Measurements from ENCODE around the gene LAMC3.

Gene LAMC3

DNA sequence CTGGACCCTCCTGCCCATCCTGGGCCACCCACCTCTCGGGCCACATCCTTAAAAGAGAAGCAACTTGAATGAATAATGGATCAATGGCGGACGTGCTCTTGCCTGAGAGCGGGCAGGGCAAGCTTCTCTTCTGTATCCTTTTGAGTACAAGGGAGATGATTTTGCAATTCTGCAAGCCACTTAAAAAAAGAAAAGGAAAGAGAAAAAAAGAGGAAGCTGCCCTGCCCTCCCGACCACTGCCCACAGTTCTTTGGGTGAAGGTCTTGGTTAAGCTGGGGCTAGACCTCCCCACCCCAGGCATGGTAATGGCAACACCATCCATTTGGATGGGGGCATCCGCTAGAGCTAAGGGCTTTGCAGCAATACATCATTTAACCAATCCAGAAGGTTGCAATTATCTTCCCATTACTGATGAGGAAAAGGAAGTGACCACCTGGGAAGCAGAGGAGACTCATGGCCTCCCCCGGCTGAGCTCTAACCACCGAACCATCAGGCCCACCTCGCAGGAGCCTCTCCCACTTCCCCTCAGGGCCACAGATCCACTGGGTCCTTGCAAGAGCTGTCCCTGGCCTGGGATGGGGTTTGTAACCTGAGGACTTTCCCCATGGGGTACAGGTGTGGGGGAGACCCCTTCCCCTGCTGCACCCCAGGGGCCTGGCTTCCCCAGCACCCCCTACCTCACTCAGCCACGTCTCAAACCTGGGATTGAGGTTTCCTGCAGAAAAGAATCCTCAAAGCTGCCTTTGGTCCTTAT is 27.8 kb upstream of the LAMC3 start:
- H3K27ac ChIP-seq (ENCODE audit: low read depth, low read length) = no peak overlapping the region
- H3K4me3 ChIP-seq (ENCODE audit: low read depth in 1 of 2, low read length in 2 of 2) = no peak overlapping the region
- no peaks in the 10 kb centered on the region for H3K27me3 ChIP-seq (ENCODE audit: control insufficient read depth in 1 of 2, insufficient read depth in 2 of 2, low read length in 2 of 2)
- no peaks in the 10 kb centered on the region for H3K36me3 ChIP-seq (ENCODE audit: insufficient read depth, low read length)
- H3K9ac ChIP-seq (ENCODE audit: low read length) = no peak overlapping the region
- no peaks in the 10 kb centered on the region for H3K9me3 ChIP-seq (ENCODE audit: low read length)
- no peaks in the 10 kb centered on the region for H3K4me1 ChIP-seq (ENCODE audit: insufficient read depth, low read length)

DNA sequence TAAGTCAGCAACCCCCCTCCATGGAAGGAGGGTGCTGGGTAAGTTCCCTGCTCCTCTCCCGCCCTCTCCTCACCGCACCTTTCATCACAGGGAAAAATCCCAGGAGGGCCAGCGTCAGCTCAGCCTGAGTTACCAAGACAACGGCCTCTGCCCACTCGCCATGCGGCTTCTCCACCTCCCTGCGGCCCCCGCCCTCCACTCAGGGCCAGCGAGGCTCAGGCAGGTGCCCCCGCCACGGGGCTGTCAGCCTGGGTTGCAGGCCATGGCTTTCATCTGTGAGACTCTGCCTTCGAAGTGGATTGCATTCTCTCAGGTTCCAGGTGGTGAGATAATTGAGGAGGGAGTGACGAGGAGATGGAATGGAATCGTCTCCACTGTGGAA is 27.2 kb upstream of the LAMC3 start:
- Histone ChIP-seq H3K9me3 (ENCODE audit: low read length) (no peaks in the 10 kb centered on the region), H3K4me3 (ENCODE audit: low read depth in 1 of 2, low read length in 2 of 2) (no peak overlapping the region), H3K27me3 (ENCODE audit: control insufficient read depth in 1 of 2, insufficient read depth in 2 of 2, low read length in 2 of 2) (no peaks in the 10 kb centered on the region), H3K4me1 (ENCODE audit: insufficient read depth, low read length) (no peaks in the 10 kb centered on the region), H3K9ac (ENCODE audit: low read length) (no peak overlapping the region), H3K36me3 (ENCODE audit: insufficient read depth, low read length) (no peaks in the 10 kb centered on the region), H3K27ac (ENCODE audit: low read depth, low read length) (no peak overlapping the region)

DNA sequence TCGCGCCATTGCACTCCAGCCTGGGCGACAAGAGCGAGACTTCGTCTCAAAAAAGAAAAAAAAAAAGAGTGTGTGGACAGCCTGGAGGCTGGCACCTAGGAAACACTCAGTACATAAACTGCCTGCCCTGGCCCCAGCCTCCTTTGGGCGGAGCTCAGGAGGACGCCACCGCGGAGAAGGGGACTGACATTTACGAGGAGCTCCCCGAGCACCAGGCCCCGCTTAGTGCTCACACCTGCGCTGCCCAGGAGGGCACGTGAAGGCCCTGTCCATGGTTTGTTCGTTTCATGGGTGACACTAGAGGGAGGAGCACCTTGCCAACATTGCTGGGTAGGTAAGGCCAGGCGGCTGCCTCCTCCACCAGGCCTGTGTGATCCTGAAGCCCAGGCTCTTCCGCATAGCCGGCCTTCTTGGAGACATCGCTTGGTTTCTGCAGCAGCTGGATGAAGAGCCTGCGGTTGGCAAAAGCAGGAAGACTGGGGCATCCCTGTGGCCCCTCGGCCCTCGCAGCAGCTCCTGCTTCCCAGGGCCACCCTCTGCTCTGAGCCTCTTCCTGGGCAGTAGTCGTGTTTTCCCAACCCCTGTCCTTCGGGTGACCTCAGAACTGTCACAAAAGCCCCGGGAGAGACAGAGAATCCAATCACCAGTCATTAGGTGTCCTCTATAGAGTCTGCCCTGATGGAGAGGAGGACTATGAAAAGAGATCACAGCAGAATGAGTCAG is 26.2 kb upstream of the LAMC3 start:
- H3K9ac ChIP-seq (ENCODE audit: low read length) = no peak overlapping the region
- H3K27me3 ChIP-seq (ENCODE audit: control insufficient read depth in 1 of 2, insufficient read depth in 2 of 2, low read length in 2 of 2) = peaks cover 0 to 2% of the 10 kb centered on the region in 2 donors
- no peaks in the 10 kb centered on the region for H3K36me3 ChIP-seq (ENCODE audit: insufficient read depth, low read length)
- no peaks in the 10 kb centered on the region for H3K9me3 ChIP-seq (ENCODE audit: low read length)
- no peak overlapping the region for H3K27ac ChIP-seq (ENCODE audit: low read depth, low read length)
- H3K4me1 ChIP-seq (ENCODE audit: insufficient read depth, low read length) = no peaks in the 10 kb centered on the region
- no peak overlapping the region for H3K4me3 ChIP-seq (ENCODE audit: low read depth in 1 of 2, low read length in 2 of 2)

DNA sequence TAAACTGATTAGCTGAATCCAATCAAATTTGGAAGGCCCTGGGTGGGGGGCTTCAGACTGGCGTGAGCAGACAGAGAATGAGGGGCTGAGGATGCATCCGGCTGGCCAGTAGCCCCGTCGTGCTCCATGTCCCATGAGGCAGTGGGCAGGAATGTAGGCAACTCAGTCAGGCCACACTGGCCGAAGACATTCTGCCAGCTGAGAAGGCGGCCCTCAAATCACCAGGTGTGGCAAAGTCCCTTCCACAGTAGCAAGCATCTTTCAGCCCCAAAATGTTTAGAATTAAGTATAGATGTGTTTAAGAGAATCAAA is 25.7 kb upstream of the LAMC3 start:
- H3K27me3 ChIP-seq (ENCODE audit: control insufficient read depth in 1 of 2, insufficient read depth in 2 of 2, low read length in 2 of 2) = peaks cover 0 to 4% of the 10 kb centered on the region in 2 donors

DNA sequence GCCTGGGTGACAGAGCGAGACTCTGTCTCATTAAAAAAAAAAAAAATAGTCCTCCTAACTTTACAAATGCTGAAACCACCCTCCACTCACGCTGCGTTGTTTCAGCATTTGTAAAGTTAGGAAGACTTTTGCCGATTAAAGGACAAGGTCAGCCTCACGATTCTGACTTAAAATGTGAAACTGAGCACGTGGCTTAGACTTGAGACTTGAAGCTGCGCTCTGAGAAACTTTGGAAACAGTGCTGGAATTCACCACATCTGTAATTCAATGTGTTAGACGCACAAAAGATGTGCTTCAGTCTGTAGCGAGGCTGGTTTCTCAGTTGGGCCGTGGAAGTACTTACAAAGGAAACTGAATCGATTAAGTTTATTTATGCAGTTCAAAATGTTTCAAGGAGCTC is 25.0 kb upstream of the LAMC3 start:
- Histone ChIP-seq H3K9me3 (ENCODE audit: low read length) (no peaks in the 10 kb centered on the region), H3K36me3 (ENCODE audit: insufficient read depth, low read length) (no peaks in the 10 kb centered on the region), H3K4me1 (ENCODE audit: insufficient read depth, low read length) (no peaks in the 10 kb centered on the region), H3K4me3 (ENCODE audit: low read depth in 1 of 2, low read length in 2 of 2) (no peak overlapping the region), H3K27me3 (ENCODE audit: control insufficient read depth in 1 of 2, insufficient read depth in 2 of 2, low read length in 2 of 2) (peaks cover 0 to 7% of the 10 kb centered on the region in 2 donors), H3K27ac (ENCODE audit: low read depth, low read length) (no peak overlapping the region), H3K9ac (ENCODE audit: low read length) (no peak overlapping the region)

More for the DNA sequence above, 25.7 kb upstream of the LAMC3 start:
- Histone ChIP-seq H3K36me3 (ENCODE audit: insufficient read depth, low read length) (no peaks in the 10 kb centered on the region), H3K4me3 (ENCODE audit: low read depth in 1 of 2, low read length in 2 of 2) (no peak overlapping the region), H3K27ac (ENCODE audit: low read depth, low read length) (no peak overlapping the region), H3K9me3 (ENCODE audit: low read length) (no peaks in the 10 kb centered on the region), H3K4me1 (ENCODE audit: insufficient read depth, low read length) (no peaks in the 10 kb centered on the region), H3K9ac (ENCODE audit: low read length) (no peak overlapping the region)

DNA sequence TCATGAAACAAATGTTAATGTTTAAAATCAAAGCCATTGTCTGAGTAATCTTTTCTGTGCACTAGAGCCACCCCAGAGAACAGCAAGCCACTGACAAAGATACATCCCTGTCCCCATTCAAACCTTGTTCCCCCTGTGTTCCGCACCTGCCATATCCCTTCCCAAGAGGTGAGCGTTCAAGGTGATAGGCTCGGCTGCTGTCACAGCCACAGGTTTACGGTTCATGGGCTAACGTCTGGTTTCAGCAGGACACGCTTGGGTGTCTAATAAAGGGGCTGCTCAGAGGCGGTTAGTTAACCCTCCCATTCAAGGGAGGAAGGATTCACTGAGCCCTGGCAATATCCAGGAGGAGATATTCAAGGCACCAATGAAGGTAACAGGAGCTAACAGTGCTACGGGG is 24.5 kb upstream of the LAMC3 start:
- Histone ChIP-seq H3K4me3 (ENCODE audit: low read depth in 1 of 2, low read length in 2 of 2) (no peak overlapping the region), H3K27me3 (ENCODE audit: control insufficient read depth in 1 of 2, insufficient read depth in 2 of 2, low read length in 2 of 2) (peaks cover 0 to 8% of the 10 kb centered on the region in 2 donors), H3K4me1 (ENCODE audit: insufficient read depth, low read length) (no peaks in the 10 kb centered on the region), H3K9ac (ENCODE audit: low read length) (no peak overlapping the region), H3K9me3 (ENCODE audit: low read length) (no peaks in the 10 kb centered on the region), H3K27ac (ENCODE audit: low read depth, low read length) (no peak overlapping the region), H3K36me3 (ENCODE audit: insufficient read depth, low read length) (no peaks in the 10 kb centered on the region)

DNA sequence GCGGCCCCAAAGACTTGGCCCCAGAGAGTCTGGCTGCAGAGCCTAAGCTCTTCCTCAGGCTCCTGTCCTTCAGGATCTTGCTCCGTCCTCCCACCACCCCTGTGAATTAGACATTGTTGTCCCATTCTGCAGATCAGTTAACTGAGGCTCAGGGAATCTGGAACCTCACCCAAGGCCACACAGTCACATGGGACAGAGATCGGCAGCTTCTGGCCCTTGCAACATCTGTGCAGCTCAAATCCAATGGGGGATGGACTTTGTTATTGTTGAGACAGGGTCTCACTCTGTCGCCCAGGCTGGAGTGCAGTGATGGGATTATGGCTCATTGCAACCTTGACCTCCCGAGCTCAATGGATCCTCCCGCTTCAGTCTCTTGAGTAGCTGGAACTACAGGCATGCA is 23.9 kb upstream of the LAMC3 start:
- H3K9me3 ChIP-seq (ENCODE audit: low read length) = no peaks in the 10 kb centered on the region
- H3K27me3 ChIP-seq (ENCODE audit: control insufficient read depth in 1 of 2, insufficient read depth in 2 of 2, low read length in 2 of 2) = peaks cover 0 to 8% of the 10 kb centered on the region in 2 donors

DNA sequence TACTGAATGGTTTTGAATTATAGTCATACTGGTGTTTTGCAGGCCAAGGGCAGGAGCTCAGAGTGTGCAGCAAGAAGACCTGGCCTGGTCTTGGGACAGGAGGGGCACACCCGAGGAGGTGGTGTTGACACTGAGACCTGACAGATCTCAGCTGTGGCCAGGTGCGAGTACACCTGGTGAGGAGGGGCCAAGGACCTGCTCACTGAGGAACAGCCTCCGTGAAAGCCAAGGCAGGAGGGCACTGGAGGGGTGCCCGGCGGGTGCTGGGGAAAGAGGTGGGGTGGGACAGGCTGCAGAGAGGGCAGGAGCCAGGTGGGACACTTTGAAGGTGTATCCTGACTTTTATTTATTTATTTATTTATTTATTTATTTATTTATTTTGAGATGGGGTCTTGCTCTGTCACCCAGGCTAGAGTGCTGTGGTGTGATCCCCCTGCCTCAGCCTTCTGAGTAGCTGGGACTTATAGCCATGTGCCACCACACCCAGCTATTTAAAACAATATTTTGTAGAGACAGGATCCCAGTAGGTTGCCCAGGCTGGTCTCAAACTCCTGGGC is 23.3 kb upstream of the LAMC3 start:
- no peaks in the 10 kb centered on the region for H3K4me1 ChIP-seq (ENCODE audit: insufficient read depth, low read length)
- peaks cover 0 to 8% of the 10 kb centered on the region in 2 donors for H3K27me3 ChIP-seq (ENCODE audit: control insufficient read depth in 1 of 2, insufficient read depth in 2 of 2, low read length in 2 of 2)
- no peaks in the 10 kb centered on the region for H3K9me3 ChIP-seq (ENCODE audit: low read length)
- H3K27ac ChIP-seq (ENCODE audit: low read depth, low read length) = no peak overlapping the region
- no peak overlapping the region for H3K4me3 ChIP-seq (ENCODE audit: low read depth in 1 of 2, low read length in 2 of 2)
- no peaks in the 10 kb centered on the region for H3K36me3 ChIP-seq (ENCODE audit: insufficient read depth, low read length)
- no peak overlapping the region for H3K9ac ChIP-seq (ENCODE audit: low read length)

More for the DNA sequence above, 23.9 kb upstream of the LAMC3 start:
- Histone ChIP-seq H3K4me3 (ENCODE audit: low read depth in 1 of 2, low read length in 2 of 2) (no peak overlapping the region), H3K36me3 (ENCODE audit: insufficient read depth, low read length) (no peaks in the 10 kb centered on the region), H3K27ac (ENCODE audit: low read depth, low read length) (no peak overlapping the region), H3K4me1 (ENCODE audit: insufficient read depth, low read length) (no peaks in the 10 kb centered on the region), H3K9ac (ENCODE audit: low read length) (no peak overlapping the region)

DNA sequence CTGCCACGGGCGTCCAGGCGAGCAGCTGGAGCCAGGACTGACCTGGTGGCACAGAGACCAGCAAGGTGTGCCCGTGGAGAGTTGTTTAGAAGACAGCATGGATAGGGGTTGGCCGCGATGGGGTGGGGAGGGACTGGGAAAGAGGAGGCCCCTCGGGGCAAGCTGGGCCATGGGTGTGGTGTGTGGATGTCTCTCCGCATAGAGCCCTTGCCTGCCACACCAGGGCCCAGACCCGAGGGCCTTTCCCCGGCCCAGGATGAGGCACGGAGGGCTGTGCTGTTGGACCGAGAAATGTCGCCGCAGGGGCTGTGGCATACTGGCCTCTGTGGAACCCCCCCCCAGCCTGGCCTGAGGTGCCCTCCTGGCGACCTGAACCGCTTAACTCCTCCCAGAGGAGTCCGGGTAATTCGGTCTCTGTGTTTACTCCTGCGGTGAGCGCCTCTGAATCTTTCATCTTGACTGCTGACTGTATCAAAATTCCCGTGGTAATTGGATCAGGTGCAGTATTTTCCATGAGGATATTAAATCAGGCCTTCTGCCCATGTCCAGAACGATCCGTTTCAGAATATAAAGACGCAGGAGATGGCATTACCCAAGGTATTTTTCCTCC is 22.5 kb upstream of the LAMC3 start:
- Histone ChIP-seq H3K4me3 (ENCODE audit: low read depth in 1 of 2, low read length in 2 of 2) (no peak overlapping the region), H3K9me3 (ENCODE audit: low read length) (no peaks in the 10 kb centered on the region), H3K36me3 (ENCODE audit: insufficient read depth, low read length) (no peaks in the 10 kb centered on the region), H3K4me1 (ENCODE audit: insufficient read depth, low read length) (no peaks in the 10 kb centered on the region), H3K27me3 (ENCODE audit: control insufficient read depth in 1 of 2, insufficient read depth in 2 of 2, low read length in 2 of 2) (peaks cover 0 to 8% of the 10 kb centered on the region in 2 donors), H3K27ac (ENCODE audit: low read depth, low read length) (no peak overlapping the region), H3K9ac (ENCODE audit: low read length) (no peak overlapping the region)

DNA sequence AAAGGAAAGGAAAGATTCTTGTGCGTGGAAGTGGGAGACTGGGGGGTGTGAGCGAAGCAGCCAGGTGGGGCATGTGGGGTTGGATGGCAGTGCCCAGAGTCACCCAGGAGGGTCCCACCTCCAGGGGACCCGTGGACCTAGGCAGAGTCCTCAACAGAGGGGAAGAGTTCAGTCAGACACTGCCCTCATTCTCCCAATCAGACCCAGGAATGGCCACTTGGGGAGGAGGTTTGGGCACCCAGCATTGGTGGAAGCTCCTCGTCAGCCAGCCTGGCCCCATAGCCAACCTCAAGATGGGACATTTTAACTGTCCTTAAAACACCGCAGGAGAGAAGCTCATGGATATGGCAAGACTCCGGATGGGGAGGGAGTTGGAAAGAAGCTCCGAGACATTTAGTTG is 21.9 kb upstream of the LAMC3 start:
- Histone ChIP-seq H3K4me1 (ENCODE audit: insufficient read depth, low read length) (no peaks in the 10 kb centered on the region), H3K27me3 (ENCODE audit: control insufficient read depth in 1 of 2, insufficient read depth in 2 of 2, low read length in 2 of 2) (peaks cover 0 to 8% of the 10 kb centered on the region in 2 donors), H3K9ac (ENCODE audit: low read length) (no peak overlapping the region), H3K27ac (ENCODE audit: low read depth, low read length) (no peak overlapping the region), H3K9me3 (ENCODE audit: low read length) (no peaks in the 10 kb centered on the region), H3K36me3 (ENCODE audit: insufficient read depth, low read length) (no peaks in the 10 kb centered on the region), H3K4me3 (ENCODE audit: low read depth in 1 of 2, low read length in 2 of 2) (no peak overlapping the region)

DNA sequence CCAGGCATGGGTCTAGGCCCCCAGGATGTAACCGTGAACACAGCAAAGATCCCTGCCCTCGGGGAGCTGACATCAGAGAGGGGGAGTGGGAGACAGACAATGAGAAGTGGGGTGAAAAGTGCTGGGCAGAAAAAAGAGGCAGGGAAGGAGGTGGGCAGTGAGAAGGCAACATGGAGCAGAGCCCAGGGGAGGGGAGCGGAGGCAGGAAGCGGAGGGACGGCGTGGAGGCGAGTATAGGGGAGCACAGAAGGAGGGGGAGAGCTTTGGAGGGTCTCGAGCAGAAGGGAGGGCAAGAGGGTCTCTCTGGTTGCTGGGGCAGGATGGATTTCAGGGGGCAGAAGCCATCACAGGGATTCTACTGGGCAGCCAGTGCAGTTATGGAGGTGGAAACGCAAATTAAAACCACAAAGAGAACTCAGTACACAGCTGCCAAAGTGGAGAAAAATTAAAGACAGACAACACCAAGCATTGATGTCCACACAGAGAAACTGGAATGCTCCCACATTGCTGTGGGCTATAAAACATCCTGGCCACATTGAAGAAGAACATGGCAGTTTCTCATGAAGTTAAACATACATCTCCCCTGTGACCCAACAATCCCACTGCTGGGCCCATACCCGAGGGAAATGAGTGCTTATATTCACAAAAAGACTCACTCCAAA is 21.1 kb upstream of the LAMC3 start:
- H3K9me3 ChIP-seq (ENCODE audit: low read length) = no peaks in the 10 kb centered on the region
- no peaks in the 10 kb centered on the region for H3K36me3 ChIP-seq (ENCODE audit: insufficient read depth, low read length)
- H3K4me1 ChIP-seq (ENCODE audit: insufficient read depth, low read length) = no peaks in the 10 kb centered on the region
- H3K9ac ChIP-seq (ENCODE audit: low read length) = no peak overlapping the region
- peaks cover 0 to 8% of the 10 kb centered on the region in 2 donors for H3K27me3 ChIP-seq (ENCODE audit: control insufficient read depth in 1 of 2, insufficient read depth in 2 of 2, low read length in 2 of 2)
- no peak overlapping the region for H3K4me3 ChIP-seq (ENCODE audit: low read depth in 1 of 2, low read length in 2 of 2)
- no peak overlapping the region for H3K27ac ChIP-seq (ENCODE audit: low read depth, low read length)

All from muscle layer of colon (tissue), 2 donors.